K562 (cell line): ENCODE data around the gene PILRA. TPM values are rescaled to one million over a fixed set of nuclear protein-coding genes. Genes with fewer than 3 reads are reported as not detected.

Experiments used
- ATAC-seq: fragments of 200-7000 bp; cut with Tn5 transposase; 3 replicates; pipeline ENCODE4 v1.9.1; 2020; ENCODE audit warnings: moderate library complexity
- BruUV-seq: library from RNA; stranded (reverse); fragments of 400-500 nt; replicated peaks from 2 replicates; lab custom pipeline; 2021; lab: Mats Ljungman, UMichigan
- CTCF ChIA-PET: fragments of 300-600 bp; formaldehyde crosslinking; extraction: SDS; loops from one replicate; lab custom pipeline; 2021; ENCODE audit warnings: low intra/inter-chr PET ratio; lab: Yijun Ruan, JAX
- POLR2A ChIA-PET: fragments of 300-600, 350-650 bp; sonication (Branson Sonifier 250); formaldehyde crosslinking; extraction: SDS; loops from one replicate; lab custom pipeline; 2021; ENCODE audit warnings: antibody characterized with exemption, inconsistent platforms; lab: Yijun Ruan, JAX
- DNase-seq, 4 experiments: peaks; one replicate each; pipeline versions ENCODE4 v3.0.0 to v3.0.0-alpha.2; 2011 to 2018; ENCODE audit warnings: low spot score in 3 of 4, mixed read lengths in 3 of 4; ENCODE audit errors: extremely low read depth in 1 of 4
- FAIRE-seq: peaks from 2 replicates; lab custom pipeline; 2011; peaks lifted over from hg19 to GRCh38; lab: Jason Lieb, UNC
- H2AFZ ChIP-seq: 2 replicates; pipeline ENCODE4 v1.6.0; 2011; ENCODE audit warnings: low read depth, low read length, control low read depth, inconsistent platforms
- H3K27ac ChIP-seq: fragments of 200-600 bp; 3 replicates; pipeline ENCODE4 v1.8.0; 2011; ENCODE audit warnings: low read depth, mild to moderate bottlenecking, control low read depth, inconsistent platforms, low read length, moderate library complexity, mixed read lengths; ENCODE audit errors: extremely low read depth
- H3K27me3 ChIP-seq, 2 experiments: fragments of 300-600 bp in 1 of 2; 2 replicates in 1 of 2; 3 replicates in 1 of 2; pipeline versions ENCODE4 v1.6.0 to v1.8.0; 2011; ENCODE audit warnings: inconsistent platforms in 2 of 2, low read length in 2 of 2, mild to moderate bottlenecking in 1 of 2, mixed read lengths in 1 of 2, moderate library complexity in 1 of 2; ENCODE audit not compliant: control insufficient read depth in 2 of 2, insufficient read depth in 2 of 2
- H3K36me3 ChIP-seq: fragments of 300-600 bp; 3 replicates; pipeline ENCODE4 v1.8.0; 2011; ENCODE audit warnings: mild to moderate bottlenecking, low read length, inconsistent platforms; ENCODE audit not compliant: control insufficient read depth, insufficient read depth
- H3K4me1 ChIP-seq, 2 experiments: fragments of 200-600 bp in 1 of 2; replicated peaks in 1 of 2; 2 replicates in 1 of 2; 3 replicates in 1 of 2; pipeline versions ENCODE4 v1.5.1 to v1.8.0; 2011; ENCODE audit warnings: inconsistent platforms in 2 of 2, low read length in 2 of 2, mild to moderate bottlenecking in 1 of 2, mixed read lengths in 1 of 2, moderate library complexity in 1 of 2; ENCODE audit not compliant: control insufficient read depth in 2 of 2, insufficient read depth in 2 of 2
- H3K4me2 ChIP-seq: 2 replicates; pipeline ENCODE4 v1.6.1; 2011; ENCODE audit warnings: low read length, control low read depth, inconsistent platforms, mixed read lengths; ENCODE audit not compliant: insufficient read depth
- H3K4me3 ChIP-seq: fragments of 200-600 bp; sonication (generic), shearing (Covaris generic); 2 replicates; pipeline ENCODE4 v1.5.1; 2016; ENCODE audit warnings: control low read depth, inconsistent platforms
- H3K79me2 ChIP-seq: fragments of 200-600 bp; 3 replicates; pipeline ENCODE4 v1.8.0; 2011; ENCODE audit warnings: low read length, inconsistent platforms; ENCODE audit not compliant: control insufficient read depth, insufficient read depth
- H3K9ac ChIP-seq, 2 experiments: 2 replicates each; pipeline versions ENCODE4 v1.6.0 to v1.6.1; 2011; ENCODE audit warnings: low read depth in 2 of 2, low read length in 2 of 2, control low read depth in 1 of 2, inconsistent platforms in 1 of 2, mild to moderate bottlenecking in 1 of 2, mixed read lengths in 1 of 2; ENCODE audit not compliant: insufficient read depth in 1 of 2
- H3K9me1 ChIP-seq: one replicate; pipeline ENCODE4 v1.6.0; 2011; ENCODE audit warnings: inconsistent platforms, mild to moderate bottlenecking, low read length, moderate library complexity; ENCODE audit not compliant: control insufficient read depth, insufficient read depth
- H3K9me3 ChIP-seq: replicated peaks from 2 replicates; pipeline ENCODE4 v1.5.1; 2011; ENCODE audit warnings: low read depth, low read length, inconsistent platforms; ENCODE audit not compliant: control insufficient read depth, insufficient read depth
- H4K20me1 ChIP-seq: replicated peaks from 2 replicates; pipeline ENCODE4 v1.6.1; 2011; ENCODE audit warnings: low read length, inconsistent platforms, mixed read lengths; ENCODE audit not compliant: control insufficient read depth, insufficient read depth
- ATF3 ChIP-seq, 2 experiments: fragments of 450-650 bp in 1 of 2; sonication (generic) in 1 of 2; formaldehyde crosslinking in 1 of 2; IDR thresholded peaks in 1 of 2; conservative IDR thresholded peaks in 1 of 2; 2 replicates each; pipeline versions ENCODE4 v1.6.1 to v1.8.1; 2016 to 2023; ENCODE audit warnings: mild to moderate bottlenecking in 2 of 2, moderate library complexity in 2 of 2, inconsistent platforms in 1 of 2, missing genetic modification reagents in 1 of 2
- ATF7 ChIP-seq: fragments of 450-650 bp; IDR thresholded peaks from 2 replicates; pipeline ENCODE4 v1.7.1; 2014; ENCODE audit warnings: mild to moderate bottlenecking, moderate library complexity
- BCL6 ChIP-seq: fragments of 250-450 bp; sonication (Bioruptor Pico); IDR thresholded peaks from 2 replicates; pipeline ENCODE4 v1.4.0; 2020
- BCOR ChIP-seq: fragments of 450-650 bp; IDR thresholded peaks from 2 replicates; pipeline ENCODE4 v1.6.1; 2016
- C11orf30 ChIP-seq: fragments of 450-650 bp; IDR thresholded peaks from 2 replicates; pipeline ENCODE4 v1.6.1; 2016; ENCODE audit warnings: low read depth, mild to moderate bottlenecking
- MED1 ChIP-seq: sonication (generic); formaldehyde crosslinking; IDR thresholded peaks from 2 replicates; pipeline ENCODE4 v1.8.1; 2023; ENCODE audit warnings: missing genetic modification reagents, borderline replicate concordance
- POLR2A ChIP-seq: fragments of 450-650 bp; conservative IDR thresholded peaks from 2 replicates; pipeline ENCODE4 v1.6.1; 2016
- RUNX1 ChIP-seq: sonication (generic); IDR thresholded peaks from 2 replicates; pipeline ENCODE4 v1.6.1; 2016; ENCODE audit warnings: antibody characterized with exemption, low read depth
- ZNF316 ChIP-seq: fragments of 450-650 bp; IDR thresholded peaks from 2 replicates; pipeline ENCODE4 v1.6.1; 2016
- ZNF512 ChIP-seq: IDR thresholded peaks from 2 replicates; pipeline ENCODE4 v1.6.1; 2016; ENCODE audit warnings: missing genetic modification characterization, missing compliant biosample characterization
- WGBS: fragments of 100-300 bp; shearing (Covaris generic); methylation state at CpG from one replicate; pipeline ENCODE4 v1.1.6; 2016; ENCODE audit warnings: low coverage, mixed read lengths; ENCODE audit not compliant: insufficient coverage; ENCODE audit errors: missing lambda C conversion rate; 5-methylcytosine and 5-hydroxymethylcytosine counted together
- in situ Hi-C: fragments of 300-500 bp; cut with MboI; formaldehyde crosslinking; loops from 4 replicates; pipeline ENCODE4 v1.15.0; 2018; ENCODE audit warnings: inconsistent platforms, mixed read lengths
- intact Hi-C: fragments of 100-400 bp; cut with micrococcal nuclease; formaldehyde crosslinking; loops from 2 replicates; pipeline ENCODE4 v1.14.2; 2022
- polyA plus RNA-seq, 8 experiments: library from polyadenylated mRNA; depleted of rRNA in 4 of 8; stranded (reverse) in 5 of 8; unstranded in 3 of 8; fragments of >200 nt; fragmentation: Nextera tagmentation in 2 of 8; fragmentation: Illumina TruSeq in 1 of 8; extraction: Ambion mirVana in 2 of 8; extraction: Trizol in 1 of 8; gene quantifications; 2 replicates each; pipeline versions ENCODE4 v1.2.1 to v1.2.3, GENCODE V29; 2011 to 2014; ENCODE audit warnings: inconsistent platforms in 1 of 8, missing spikeins in 1 of 8
- total RNA-seq, 7 experiments: library from RNA; depleted of rRNA in 6 of 7; stranded (reverse); fragments of >200 nt in 6 of 7; fragmentation: Illumina TruSeq in 2 of 7; extraction: Trizol in 2 of 7; gene quantifications; 2 replicates each; pipeline versions ENCODE4 v1.2.1 to v1.2.3, GENCODE V29; 2011 to 2021; ENCODE audit warnings: low replicate concordance in 1 of 7

PILRA gene
- total and polyA plus RNA-seq, 9 of the 15 experiments (the other 6 are each of a cell fraction or from before 2014, with no cell fraction given), result 0.13 to 1.8 (median 0.62) TPM

GRCh38 chr7:100384628-100385294, 11.5 kb downstream of the PILRA start:
- Histone ChIP-seq H3K4me2 (no peak overlapping the region), H3K27me3 (peaks cover 0 to 7% of the 10 kb centered on the region in 2 experiments; a peak in 2 of 5 replicates), H3K9me1 (no peaks in the 10 kb centered on the region), H3K4me3 (no peak overlapping the region), H3K9me3 (no peaks in the 10 kb centered on the region), H3K9ac (no peak overlapping the region), H3K27ac (no peak overlapping the region), H3K79me2 (no peaks in the 10 kb centered on the region), H3K4me1 (peaks cover under 1 to 8% of the 10 kb centered on the region in 2 experiments; a peak in 3 of 5 replicates), H2AFZ (peak overlapping the region; percentile 25; the same call in 1 of the 2 replicates), H3K36me3 (no peaks in the 10 kb centered on the region), H4K20me1 (no peaks in the 10 kb centered on the region)
- POLR2A ChIA-PET, result interaction anchor here (0.6 to 1.3 kb wide), 3 partner anchors 9 to 98 kb away, joined by 3 to 4 read pairs (median 3); no protein-coding TSS in a partner anchor
- DNase-seq (no peak), ATAC-seq (no peak), FAIRE-seq (no peak)
- no TSS peak for BruUV-seq
- intact Hi-C loops, result no loop called here
- WGBS, result 35% methylated on average over 6 of the region's 6 CpGs
- TF ChIP-seq ATF3 (IDR thresholded peaks at IDR 0.05) (peak; percentile 10; the same call in 1 of the 2 replicates), ATF3 (CRISPR knock-in tag; conservative IDR thresholded peaks at IDR 0.05) (no peak), POLR2A (no peak), BCL6 (CRISPR knock-in tag) (no peak), ATF7 (peak; percentile 26; the same call in 1 of the 2 replicates), C11orf30 (peak; percentile 38; the same call in 1 of the 2 replicates), ZNF512 (tag) (no peak), BCOR (no peak), ZNF316 (peak; percentile 62; the same call in 1 of the 2 replicates), MED1 (CRISPR knock-in tag) (no peak), RUNX1 (no peak)
- in situ Hi-C loops, result no loop called here
- CTCF ChIA-PET, result no interaction called here
